ENCODE data around the gene ARPC4.

The ARPC4 gene

GRCh38 chr3:9828801-9829755 lies 36.2 kb downstream of the ARPC4 start:
- no peak for DNase-seq (ENCODE audit: low read depth)
- no peak overlapping the region for H3K4me3 ChIP-seq (ENCODE audit: low read depth, low read length)
- TF ChIP-seq CTCF (conservative IDR thresholded peaks at IDR 0.05; ENCODE audit: low read depth, low read length) = no peak

GRCh38 chr3:9831253-9831652 lies 38.4 kb downstream of the ARPC4 start:
- H3K4me3 ChIP-seq (ENCODE audit: low read depth, low read length) = no peak overlapping the region
- no peak for DNase-seq (ENCODE audit: low read depth)
- no peak for TF ChIP-seq CTCF (conservative IDR thresholded peaks at IDR 0.05; ENCODE audit: low read depth, low read length)

GRCh38 chr3:9833078-9833477 lies 40.2 kb downstream of the ARPC4 start:
- DNase-seq (ENCODE audit: low read depth) = no peak
- TF ChIP-seq CTCF (conservative IDR thresholded peaks at IDR 0.05; ENCODE audit: low read depth, low read length) = no peak
- no peak overlapping the region for H3K4me3 ChIP-seq (ENCODE audit: low read depth, low read length)

- no peak overlapping the region for H3K4me3 ChIP-seq (ENCODE audit: low read depth, low read length)
- DNase-seq (ENCODE audit: low read depth) = no peak
- TF ChIP-seq CTCF (conservative IDR thresholded peaks at IDR 0.05; ENCODE audit: low read depth, low read length) = no peak
Measured at GRCh38 chr3:9834520-9835380, 41.9 kb downstream of the ARPC4 start.

- H3K4me3 ChIP-seq (ENCODE audit: low read depth, low read length) = no peak overlapping the region
- no peak for TF ChIP-seq CTCF (conservative IDR thresholded peaks at IDR 0.05; ENCODE audit: low read depth, low read length)
- no peak for DNase-seq (ENCODE audit: low read depth)
Measured at GRCh38 chr3:9837701-9838582, 45.1 kb downstream of the ARPC4 start.

GRCh38 chr3:9838856-9839255 lies 46.0 kb downstream of the ARPC4 start:
- DNase-seq (ENCODE audit: low read depth) = no peak
- TF ChIP-seq CTCF (conservative IDR thresholded peaks at IDR 0.05; ENCODE audit: low read depth, low read length) = no peak
- no peak overlapping the region for H3K4me3 ChIP-seq (ENCODE audit: low read depth, low read length)

All from choroid plexus epithelial cell (primary cell).